ENCODE data around the gene ARID2. TPM values are rescaled to one million over a fixed set of nuclear protein-coding genes. Genes with fewer than 3 reads are reported as not detected.

The ARID2 gene
- polyA plus RNA-seq (2011; rRNA removed): 16.0 and 18.5 TPM in 2 replicates
- 44.3 and 62.7 TPM in 2 replicates for polyA minus RNA-seq (2011; rRNA and poly(A)+ RNA removed)

- Histone ChIP-seq H3K4me3 (ENCODE audit: low read depth, low read length) (peak within 1 kb of the TSS; percentile 88), H3K9me3 (ENCODE audit: control insufficient read depth, insufficient read depth, low read length) (no peaks in the 10 kb centered on the region), H3K27me3 (ENCODE audit: control insufficient read depth, insufficient read depth, low read length) (no peaks in the 10 kb centered on the region), H3K27ac (ENCODE audit: low read depth, low read length) (peak within 1 kb of the TSS; percentile 93)
- ChIA-PET CTCF (interaction anchor here (0.6 to 1.7 kb wide), 12 partner anchors 13 to 537 kb away, joined by 3 to 7 read pairs (median 3); no protein-coding TSS in a partner anchor), POLR2A (interaction anchor here (1.0 to 1.7 kb wide), 2 partner anchors 61 to 186 kb away, joined by 3 to 5 read pairs; no protein-coding TSS in a partner anchor)
- TF ChIP-seq CTCF (IDR thresholded peaks at IDR 0.05; ENCODE audit: low read depth, low read length): no peak
- no peak for DNase-seq (ENCODE audit: low read depth, low spot score)
Measured at GRCh38 chr12:45729233-45730083, at the start of gene ARID2. Gene ARID2, plus strand, starts transcription at chr12:45729706. Its CDS starts 131 bp downstream, at chr12:45729837.

- Histone ChIP-seq H3K4me3 (ENCODE audit: low read depth, low read length) (no peak overlapping the region), H3K9me3 (ENCODE audit: control insufficient read depth, insufficient read depth, low read length) (no peaks in the 10 kb centered on the region), H3K27ac (ENCODE audit: low read depth, low read length) (no peak overlapping the region), H3K27me3 (ENCODE audit: control insufficient read depth, insufficient read depth, low read length) (no peaks in the 10 kb centered on the region)
- POLR2A ChIA-PET: no interaction called here
- CTCF ChIA-PET: interaction anchor here (0.8 to 1.6 kb wide), 3 partner anchors 48 to 137 kb away, joined by 3 to 10 read pairs (median 3); no protein-coding TSS in a partner anchor
- TF ChIP-seq CTCF (IDR thresholded peaks at IDR 0.05; ENCODE audit: low read depth, low read length): no peak
- DNase-seq (ENCODE audit: low read depth, low spot score): no peak
Measured at GRCh38 chr12:45680362-45680761, 49.1 kb upstream of the ARID2 start.

GRCh38 chr12:45681465-45681864 is 48.0 kb upstream of the ARID2 start:
- H3K27ac ChIP-seq (ENCODE audit: low read depth, low read length): no peak overlapping the region
- POLR2A ChIA-PET: no interaction called here
- CTCF ChIA-PET: no interaction called here
- no peak for TF ChIP-seq CTCF (IDR thresholded peaks at IDR 0.05; ENCODE audit: low read depth, low read length)
- no peak for DNase-seq (ENCODE audit: low read depth, low spot score)
- no peak overlapping the region for H3K4me3 ChIP-seq (ENCODE audit: low read depth, low read length)
- H3K27me3 ChIP-seq (ENCODE audit: control insufficient read depth, insufficient read depth, low read length): no peaks in the 10 kb centered on the region
- no peaks in the 10 kb centered on the region for H3K9me3 ChIP-seq (ENCODE audit: control insufficient read depth, insufficient read depth, low read length)

- Histone ChIP-seq H3K27ac (ENCODE audit: low read depth, low read length) (no peak overlapping the region), H3K4me3 (ENCODE audit: low read depth, low read length) (no peak overlapping the region), H3K9me3 (ENCODE audit: control insufficient read depth, insufficient read depth, low read length) (no peaks in the 10 kb centered on the region), H3K27me3 (ENCODE audit: control insufficient read depth, insufficient read depth, low read length) (no peaks in the 10 kb centered on the region)
- ChIA-PET CTCF (interaction anchor here (0.7 to 1.7 kb wide), 3 partner anchors 38 to 142 kb away, joined by 3 to 5 read pairs (median 3); no protein-coding TSS in a partner anchor), POLR2A (no interaction called here)
- no peak for TF ChIP-seq CTCF (IDR thresholded peaks at IDR 0.05; ENCODE audit: low read depth, low read length)
- no peak for DNase-seq (ENCODE audit: low read depth, low spot score)
Measured at GRCh38 chr12:45685680-45686079, 43.8 kb upstream of the ARID2 start.
